Gastroesophageal sphincter (tissue), 3 donors: Measurements from ENCODE around the gene NELL1.

Source experiments
- CTCF ChIP-seq, 4 experiments: fragments of 200-600 bp in 2 of 4; fragments of 450-650 bp in 2 of 4; sonication (generic) in 1 of 4; IDR thresholded peaks; one replicate each; pipeline ENCODE4 v1.5.1; 2017 to 2019; ENCODE audit warnings: antibody characterized with exemption in 4 of 4, mild to moderate bottlenecking in 2 of 4, moderate library complexity in 2 of 4
- POLR2A ChIP-seq, 2 donors: fragments of 450-650 bp; IDR thresholded peaks; one replicate each; pipeline ENCODE4 v1.6.1; 2017; ENCODE audit warnings: antibody characterized with exemption in 2 of 2, mild to moderate bottlenecking in 2 of 2, moderate library complexity in 1 of 2
- POLR2AphosphoS5 ChIP-seq: sonication (generic); formaldehyde crosslinking; IDR thresholded peaks from one replicate; pipeline ENCODE4 v1.6.1; 2017; ENCODE audit warnings: antibody characterized with exemption

- no peak for TF ChIP-seq CTCF (IDR thresholded peaks at IDR 0.05)
- TF ChIP-seq POLR2AphosphoS5 = no peak
- TF ChIP-seq POLR2A (IDR thresholded peaks at IDR 0.05) = no peak
Measured at GRCh38 chr11:21180182-21180581, 510.8 kb downstream of the NELL1 start.
